Epithelial cell of proximal tubule (primary cell): ENCODE measurements around the gene TUT4. TPM values are rescaled to one million over a fixed set of nuclear protein-coding genes. Genes with fewer than 3 reads are reported as not detected.

Source experiments
- DNase-seq: peaks from one replicate; pipeline ENCODE4 v3.0.0-alpha.2; 2011; ENCODE audit warnings: low read depth
- H3K4me3 ChIP-seq: 2 replicates; pipeline ENCODE4 v1.5.1; 2011; ENCODE audit warnings: low read depth, mild to moderate bottlenecking, low read length
- CTCF ChIP-seq: conservative IDR thresholded peaks from 2 replicates; pipeline ENCODE4 v1.5.1; 2012; ENCODE audit warnings: low read depth, mild to moderate bottlenecking, low read length
- total RNA-seq: library from RNA; depleted of rRNA; stranded (reverse); fragments of >200 nt; gene quantifications from 2 replicates; pipeline ENCODE4 v1.2.3, GENCODE V29; 2015

The TUT4 gene
- total RNA-seq, 1 donor from 2014 or later: 18.7 TPM

DNA sequence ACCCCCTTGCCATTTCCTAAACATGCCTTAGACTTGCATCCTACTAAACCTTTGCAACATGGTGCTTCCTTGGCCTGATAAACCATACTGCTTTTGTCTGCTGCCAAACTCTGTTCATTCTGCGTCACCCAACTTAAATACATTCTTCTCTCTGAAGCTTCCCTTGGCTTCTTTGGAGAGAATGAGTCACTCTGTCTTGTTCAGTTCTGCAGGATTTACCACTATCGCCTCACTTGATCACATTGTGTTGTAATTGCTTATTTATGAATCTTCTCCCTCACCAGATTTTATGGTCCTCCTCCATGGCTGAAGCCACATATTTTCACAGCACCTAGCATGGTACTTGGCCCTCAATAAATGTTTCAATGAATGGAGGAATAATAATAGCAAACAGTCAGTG, 21.7 kb upstream of the TUT4 start:
- TF ChIP-seq CTCF: no peak
- no peak overlapping the region for H3K4me3 ChIP-seq
- no peak for DNase-seq

GRCh38 chr1:52572387-52572786, 19.5 kb upstream of the TUT4 start:
- DNase-seq: no peak
- no peak for TF ChIP-seq CTCF
- H3K4me3 ChIP-seq: no peak overlapping the region

- no peak for DNase-seq
- H3K4me3 ChIP-seq: no peak overlapping the region
- TF ChIP-seq CTCF: no peak
Measured at GRCh38 chr1:52571783-52572182, 18.9 kb upstream of the TUT4 start.

DNA sequence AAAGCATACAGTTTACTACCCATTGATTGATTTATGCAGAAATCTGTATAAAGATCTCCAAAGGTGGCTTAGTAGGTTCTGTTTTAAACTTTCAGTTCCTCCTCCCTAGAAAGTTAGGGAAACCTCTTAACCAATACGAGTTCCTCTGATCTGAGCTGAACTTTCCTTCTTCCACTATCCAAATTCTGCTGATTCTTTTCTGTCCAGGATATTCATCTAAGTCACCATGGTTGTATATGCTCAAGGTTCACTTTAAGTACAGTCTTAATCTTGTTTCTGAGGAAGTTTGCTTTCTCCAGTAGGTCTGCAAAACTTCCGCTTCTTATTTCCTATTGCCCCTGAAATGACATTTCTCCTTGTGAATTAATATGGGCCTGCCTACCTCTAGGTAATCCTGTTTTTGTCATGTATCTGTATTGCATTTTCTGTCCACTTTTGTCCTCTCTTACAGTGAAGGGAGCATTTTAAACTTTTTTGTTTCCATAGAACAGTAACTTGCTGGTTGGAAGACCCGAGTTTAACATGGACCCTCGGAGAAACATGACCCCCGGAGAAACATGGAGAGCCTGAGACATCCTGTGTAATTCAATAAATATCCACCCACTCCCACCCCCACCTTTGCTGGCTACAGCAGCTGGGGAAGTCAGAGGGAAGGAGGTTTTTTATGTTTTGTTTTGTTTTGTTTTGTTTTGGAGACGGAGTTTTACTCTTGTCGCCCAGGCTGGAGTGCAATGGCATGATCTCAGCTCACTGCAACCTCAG, 16.7 kb upstream of the TUT4 start:
- H3K4me3 ChIP-seq: no peak overlapping the region
- DNase-seq: no peak
- no peak for TF ChIP-seq CTCF

DNA sequence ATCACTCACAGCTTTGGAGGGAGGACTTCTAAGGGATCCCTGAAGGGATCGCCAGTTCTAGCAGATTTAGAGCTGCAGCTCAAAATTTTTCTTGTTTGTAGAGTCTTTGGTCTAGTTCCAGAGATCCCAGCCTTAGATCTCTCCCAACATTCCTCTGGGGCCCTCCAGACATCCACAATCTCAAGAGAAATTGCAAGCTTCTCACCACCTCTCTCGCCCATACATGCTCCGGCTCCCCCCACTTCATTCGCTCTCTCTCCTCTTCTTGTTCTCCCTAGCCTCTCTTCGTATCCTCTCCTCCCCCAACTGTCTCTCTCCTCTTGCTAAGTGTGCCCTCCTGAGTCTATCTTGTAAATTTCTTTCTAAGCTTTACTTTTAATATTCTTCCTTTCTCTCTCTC, 15.1 kb upstream of the TUT4 start:
- TF ChIP-seq CTCF: no peak
- no peak overlapping the region for H3K4me3 ChIP-seq

GRCh38 chr1:52562766-52563165, 9.9 kb upstream of the TUT4 start:
- no peak for DNase-seq
- no peak for TF ChIP-seq CTCF

More for the DNA sequence above, 15.1 kb upstream of the TUT4 start:
- no peak for DNase-seq

DNA sequence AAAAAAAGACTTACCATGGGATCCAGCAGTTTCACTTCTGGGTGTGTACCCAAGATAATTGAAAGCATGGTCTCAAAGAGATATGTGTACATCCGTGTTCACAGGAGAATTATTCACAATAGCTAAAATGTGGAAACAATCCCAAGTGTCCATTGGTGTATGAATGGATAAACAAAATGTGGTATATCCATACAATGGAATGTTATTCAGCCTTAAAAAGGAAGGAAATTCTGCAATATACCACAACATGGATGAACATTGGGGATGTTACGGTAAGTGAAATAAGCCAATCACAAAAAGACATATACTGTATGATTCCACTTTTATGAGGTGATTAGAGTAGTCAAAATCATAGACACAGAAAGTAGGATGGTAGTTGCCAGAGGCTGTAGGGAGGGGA, 7.0 kb upstream of the TUT4 start:
- DNase-seq: no peak
- no peak for TF ChIP-seq CTCF
- no peak overlapping the region for H3K4me3 ChIP-seq

More at GRCh38 chr1:52562766-52563165, 9.9 kb upstream of the TUT4 start:
- no peak overlapping the region for H3K4me3 ChIP-seq
